T-cell (primary cell): Measurements from ENCODE around the gene SLC8A3. TPM values are rescaled to one million over a fixed set of nuclear protein-coding genes. Genes with fewer than 3 reads are reported as not detected.

Experiments used
- ATAC-seq, 4 experiments: fragments of 200-7000 bp in 3 of 4; fragments of 150-1000 bp in 1 of 4; cut with Tn5 transposase; replicated peaks in 1 of 4; 1 replicate in 3 of 4; 2 replicates in 1 of 4; pipeline ENCODE4 v1.10.0; 2021; ENCODE audit warnings: moderate library complexity in 3 of 4, mild to moderate bottlenecking in 2 of 4, moderate number of reproducible peaks in 1 of 4
- CTCF ChIA-PET, 2 donors: fragments of 300-600 bp; sonication (Branson Sonifier 250); formaldehyde crosslinking; loops; one replicate each; lab custom pipeline; 2022; ENCODE audit warnings: antibody characterized with exemption in 2 of 2; lab: Charles Lee
- POLR2A ChIA-PET, 2 donors: fragments of 300-600 bp; sonication (Branson Sonifier 250); formaldehyde crosslinking; loops; one replicate each; lab custom pipeline; 2022; ENCODE audit warnings: antibody characterized with exemption in 2 of 2; lab: Charles Lee
- DNase-seq, 35 experiments: peaks; one replicate each; pipeline versions ENCODE4 v3.0.0 to v3.0.0-alpha.2; 2013 to 2023
- H3K27ac ChIP-seq: one replicate; pipeline ENCODE4 v1.5.1; 2013; ENCODE audit warnings: low read length
- H3K27me3 ChIP-seq, 2 experiments: replicated peaks in 1 of 2; 1 replicate in 1 of 2; 2 replicates in 1 of 2; pipeline versions ENCODE4 v1.6.1 to v1.7.0; 2013; ENCODE audit warnings: low read length in 1 of 2, mixed read lengths in 1 of 2; ENCODE audit not compliant: control insufficient read depth in 2 of 2, insufficient read depth in 2 of 2; ENCODE audit errors: extremely low read depth in 1 of 2
- H3K36me3 ChIP-seq, 2 donors: 1 replicate in 1 of 2; 2 replicates in 1 of 2; pipeline versions ENCODE4 v1.6.1 to v1.7.0; 2013; ENCODE audit warnings: low read length in 1 of 2; ENCODE audit not compliant: control insufficient read depth in 2 of 2, insufficient read depth in 1 of 2; ENCODE audit errors: extremely low read depth in 1 of 2
- H3K4me1 ChIP-seq, 2 experiments: 1 replicate in 1 of 2; 2 replicates in 1 of 2; pipeline versions ENCODE4 v1.6.1 to v1.7.0; 2013; ENCODE audit warnings: low read length in 2 of 2, mixed read lengths in 1 of 2; ENCODE audit not compliant: insufficient read depth in 2 of 2, control insufficient read depth in 1 of 2; ENCODE audit errors: extremely low read depth in 1 of 2
- H3K4me3 ChIP-seq, 2 donors: 1 replicate in 1 of 2; 2 replicates in 1 of 2; pipeline versions ENCODE4 v1.5.1 to v1.7.0; 2013; ENCODE audit warnings: mild to moderate bottlenecking in 2 of 2, low read length in 1 of 2, moderate library complexity in 1 of 2; ENCODE audit not compliant: control insufficient read depth in 1 of 2; ENCODE audit errors: extremely low read depth in 1 of 2
- H3K9me3 ChIP-seq: 2 replicates; pipeline ENCODE4 v1.7.0; 2013
- H3K27ac Mint-ChIP-seq, 2 donors: one replicate each; pipeline ENCODE4 v1.8.0; 2020 to 2021; ENCODE audit warnings: mild to moderate bottlenecking in 2 of 2, mixed read lengths in 2 of 2
- H3K27me3 Mint-ChIP-seq, 2 donors: one replicate each; pipeline ENCODE4 v1.8.0; 2021 to 2022; ENCODE audit warnings: mixed read lengths in 2 of 2
- H3K36me3 Mint-ChIP-seq: one replicate; pipeline ENCODE4 v1.8.0; 2021; ENCODE audit warnings: mixed read lengths
- H3K4me1 Mint-ChIP-seq, 3 donors: one replicate each; pipeline ENCODE4 v1.8.0; 2020 to 2022; ENCODE audit warnings: mixed read lengths in 3 of 3, mild to moderate bottlenecking in 1 of 3
- H3K4me3 Mint-ChIP-seq, 3 donors: one replicate each; pipeline ENCODE4 v1.8.0; 2020 to 2022; ENCODE audit warnings: mild to moderate bottlenecking in 3 of 3, mixed read lengths in 3 of 3, moderate library complexity in 3 of 3
- H3K9me3 Mint-ChIP-seq, 3 donors: one replicate each; pipeline ENCODE4 v1.8.0; 2020 to 2022; ENCODE audit warnings: mixed read lengths in 3 of 3
- WGBS: methylation state at CpG from one replicate; pipeline ENCODE4 v1.1.5; 2013; ENCODE audit warnings: missing lambda C conversion rate; ENCODE audit not compliant: insufficient coverage; 5-methylcytosine and 5-hydroxymethylcytosine counted together
- total RNA-seq, 35 experiments: library from RNA in 6 of 35; stranded (reverse) in 6 of 35; fragments of 120-200 nt in 1 of 35; gene quantifications; one replicate each; pipeline versions ENCODE4 v1.2.1 to v1.2.4 and lab custom pipeline; 2013 to 2026

SLC8A3 gene
- total RNA-seq, 5 donors from 2014 or later (not counting 1 experiment from before 2014, with no cell fraction given) = 0.06 to 0.21 (median 0.10) TPM; not detected in 2

DNA sequence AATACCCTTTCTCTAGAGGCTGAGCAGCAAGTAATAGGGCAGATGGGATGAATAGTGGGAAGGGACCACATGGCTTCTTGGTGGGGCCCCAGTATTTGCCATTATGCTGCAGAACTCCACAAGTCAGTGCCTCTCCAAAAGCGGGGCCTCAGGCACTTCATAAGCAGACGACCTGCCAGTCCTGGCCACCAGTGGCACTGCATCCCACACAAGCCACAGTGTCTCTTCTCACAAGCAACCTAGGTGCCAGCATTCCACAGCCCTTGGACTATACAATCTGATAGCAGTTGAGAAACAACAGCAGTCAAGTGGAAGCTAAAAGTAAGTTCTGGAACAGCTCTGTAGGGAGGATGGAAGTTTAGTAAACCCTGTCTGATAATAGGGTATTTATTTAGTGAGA, 4.2 kb upstream of the SLC8A3 start:
- 60% methylated on average over 2 of the region's 2 CpGs for WGBS
- POLR2A ChIA-PET = no interaction called here
- H3K27ac ChIP-seq = no peak overlapping the region
- ATAC-seq (no peak), DNase-seq (no peak)
- no peak overlapping the region for H3K4me3 ChIP-seq
- peaks cover 2 to 26% of the 10 kb centered on the region in 2 experiments for H3K27me3 ChIP-seq
- CTCF ChIA-PET = no interaction called here
- Mint-ChIP-seq H3K4me3 (no peak overlapping the region), H3K4me1 (peaks cover 10 to 13% (median 13%) of the 10 kb centered on the region in 3 donors), H3K9me3 (peaks cover 0 to 20% (median 12%) of the 10 kb centered on the region in 3 donors), H3K36me3 (no peaks in the 10 kb centered on the region), H3K27me3 (peaks cover 64 to 69% of the 10 kb centered on the region in 2 donors), H3K27ac (no peak overlapping the region)
- no peaks in the 10 kb centered on the region for H3K9me3 ChIP-seq
- peaks cover 0 to 16% of the 10 kb centered on the region in 2 experiments for H3K4me1 ChIP-seq
- H3K36me3 ChIP-seq = no peaks in the 10 kb centered on the region

GRCh38 chr14:70190156-70190555, 1.4 kb upstream of the SLC8A3 start:
- H3K9me3 ChIP-seq = no peaks in the 10 kb centered on the region
- no peak overlapping the region for H3K27ac ChIP-seq
- no peak for DNase-seq
- CTCF ChIA-PET = no interaction called here
- Mint-ChIP-seq H3K9me3 (peaks cover 0 to 12% (median 6%) of the 10 kb centered on the region in 3 donors), H3K27me3 (peaks cover 70 to 80% of the 10 kb centered on the region in 2 donors), H3K4me1 (peaks cover 26 to 27% (median 27%) of the 10 kb centered on the region in 3 donors), H3K27ac (no peak overlapping the region), H3K4me3 (peak overlapping the region in 1 of 3 donors; percentile 54), H3K36me3 (no peaks in the 10 kb centered on the region)
- no peak for ATAC-seq
- H3K36me3 ChIP-seq = no peaks in the 10 kb centered on the region
- no peak overlapping the region for H3K4me3 ChIP-seq
- POLR2A ChIA-PET = no interaction called here
- WGBS = 91% methylated on average over 6 of the region's 6 CpGs
- H3K4me1 ChIP-seq = peaks cover 0 to 29% of the 10 kb centered on the region in 2 experiments
- peaks cover 2 to 45% of the 10 kb centered on the region in 2 experiments for H3K27me3 ChIP-seq

DNA sequence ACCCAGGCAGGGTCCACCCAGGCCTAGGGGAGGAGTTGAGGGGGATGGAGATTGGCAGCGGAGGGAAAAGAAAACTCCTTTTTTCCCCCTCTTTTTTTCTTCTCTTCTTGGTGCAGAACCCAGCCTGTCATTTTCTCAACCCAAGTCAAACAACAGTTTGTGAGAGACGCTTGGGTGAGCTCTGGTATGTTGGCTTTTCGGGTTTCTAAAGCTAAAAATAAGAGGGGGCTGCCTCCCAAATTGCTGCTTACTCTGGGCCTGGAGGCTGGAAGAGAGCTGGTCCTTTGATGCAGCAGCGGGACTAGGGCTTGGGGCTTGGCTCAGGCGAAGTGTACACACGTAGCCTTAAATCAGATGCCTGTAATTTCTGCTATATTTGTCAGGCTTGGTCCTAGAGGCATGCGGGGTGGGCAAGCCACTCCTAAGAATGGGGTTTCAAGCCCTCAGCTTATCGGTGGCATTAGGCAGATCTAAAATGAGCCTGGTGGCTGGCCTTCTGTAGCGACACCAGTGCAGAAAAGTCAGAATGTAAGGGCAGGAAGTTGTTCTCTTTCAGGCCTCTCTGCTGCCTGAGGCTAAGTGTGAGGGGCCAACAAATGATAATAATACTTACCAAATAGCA, 816 bp upstream of the SLC8A3 start:
- H3K36me3 Mint-ChIP-seq = no peaks in the 10 kb centered on the region
- Histone ChIP-seq H3K4me3 (peak overlapping the region in 1 of 2 donors; percentile 59), H3K9me3 (no peaks in the 10 kb centered on the region), H3K36me3 (no peaks in the 10 kb centered on the region), H3K27me3 (peaks cover 2 to 46% of the 10 kb centered on the region in 2 experiments), H3K4me1 (peaks cover 0 to 29% of the 10 kb centered on the region in 2 experiments), H3K27ac (no peak overlapping the region)
- peaks cover 0 to 6% (median 6%) of the 10 kb centered on the region in 3 donors for H3K9me3 Mint-ChIP-seq
- H3K27ac Mint-ChIP-seq = no peak overlapping the region
- no peak for ATAC-seq
- DNase-seq = no peak
- ChIA-PET POLR2A (no interaction called here), CTCF (no interaction called here)
- peaks cover 26 to 27% (median 27%) of the 10 kb centered on the region in 3 donors for H3K4me1 Mint-ChIP-seq
- WGBS = 26% methylated on average over 6 of the region's 9 CpGs
- peaks cover 67 to 76% of the 10 kb centered on the region in 2 donors for H3K27me3 Mint-ChIP-seq
- H3K4me3 Mint-ChIP-seq = peak overlapping the region; percentile 0 to 54 (median 49)

DNA sequence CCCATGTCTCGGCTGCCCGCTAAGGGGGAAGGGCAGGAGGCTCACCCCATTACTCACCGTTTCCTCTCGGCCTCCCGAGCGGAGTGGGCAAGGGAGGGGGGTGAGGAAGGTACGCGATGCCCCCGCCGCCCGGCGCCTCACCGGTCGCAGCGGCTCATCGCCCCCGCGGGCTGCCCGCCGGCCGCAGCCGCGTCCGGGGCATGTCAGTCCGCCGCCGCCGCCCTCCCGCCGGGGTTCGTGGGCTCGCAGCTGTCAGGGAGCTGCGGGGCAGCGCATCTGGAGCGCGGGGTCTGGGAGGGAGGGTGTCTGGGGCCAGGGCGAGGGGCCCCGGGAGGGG, 461 bp downstream of the SLC8A3 start:
- no peaks in the 10 kb centered on the region for H3K36me3 ChIP-seq
- Mint-ChIP-seq H3K4me1 (peaks cover 26 to 27% (median 27%) of the 10 kb centered on the region in 3 donors), H3K27me3 (peaks cover 56 to 65% of the 10 kb centered on the region in 2 donors), H3K36me3 (no peaks in the 10 kb centered on the region), H3K4me3 (peak overlapping the region; percentile 69 to 82 (median 70)), H3K9me3 (no peaks in the 10 kb centered on the region), H3K27ac (no peak overlapping the region)
- H3K27ac ChIP-seq = no peak overlapping the region
- H3K27me3 ChIP-seq = peaks cover 2 to 46% of the 10 kb centered on the region in 2 experiments
- DNase-seq (no peak), ATAC-seq (peak in 1 of 4 experiments; percentile 21)
- ChIA-PET CTCF (no interaction called here), POLR2A (no interaction called here)
- H3K4me1 ChIP-seq = peaks cover 0 to 29% of the 10 kb centered on the region in 2 experiments
- H3K4me3 ChIP-seq = peak overlapping the region in 1 of 2 donors; percentile 59
- no peaks in the 10 kb centered on the region for H3K9me3 ChIP-seq
- WGBS = 1% methylated on average over 34 of the region's 38 CpGs

DNA sequence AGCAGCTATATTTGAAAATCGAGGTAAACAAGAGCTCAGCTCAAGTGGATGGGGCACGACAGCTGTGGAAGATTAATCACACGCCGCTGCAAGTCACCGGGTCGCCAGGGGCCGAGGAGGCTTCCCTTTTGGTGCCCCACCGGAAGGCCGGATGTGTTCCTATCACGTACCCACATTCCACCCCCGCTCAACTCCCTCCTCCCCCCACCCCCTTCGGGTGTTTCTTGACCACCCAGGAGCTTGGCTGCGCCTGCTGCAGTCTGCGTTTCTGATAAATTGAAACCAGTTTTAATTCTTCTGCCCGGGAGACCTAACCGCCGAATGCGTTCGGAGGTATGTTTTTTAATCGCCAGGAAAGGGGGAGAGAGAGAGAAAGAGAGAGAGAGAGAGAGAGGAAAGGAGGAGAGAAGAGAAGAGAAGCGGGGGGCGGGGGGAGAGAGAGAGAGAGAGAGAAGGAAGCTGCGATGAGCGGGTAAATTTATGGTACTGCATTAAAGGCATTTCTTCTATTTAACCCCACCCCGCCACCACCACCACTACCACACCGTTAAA, 1.8 kb downstream of the SLC8A3 start:
- Mint-ChIP-seq H3K4me3 (peak overlapping the region; percentile 69 to 82 (median 70)), H3K27me3 (peaks cover 50 to 59% of the 10 kb centered on the region in 2 donors), H3K27ac (no peak overlapping the region), H3K9me3 (no peaks in the 10 kb centered on the region), H3K4me1 (peaks cover 26 to 27% (median 27%) of the 10 kb centered on the region in 3 donors), H3K36me3 (no peaks in the 10 kb centered on the region)
- ATAC-seq = no peak
- H3K36me3 ChIP-seq = no peaks in the 10 kb centered on the region
- peak in 2 of 35 experiments; percentile 2 for DNase-seq
- POLR2A ChIA-PET = no interaction called here
- CTCF ChIA-PET = no interaction called here
- no peaks in the 10 kb centered on the region for H3K9me3 ChIP-seq
- H3K4me1 ChIP-seq = peaks cover 0 to 29% of the 10 kb centered on the region in 2 experiments
- no peak overlapping the region for H3K27ac ChIP-seq
- 7% methylated on average over 16 of the region's 26 CpGs for WGBS
- H3K27me3 ChIP-seq = peaks cover 2 to 43% of the 10 kb centered on the region in 2 experiments
- H3K4me3 ChIP-seq = peak overlapping the region; percentile 28 to 53

GRCh38 chr14:70183991-70184390, 4.8 kb downstream of the SLC8A3 start:
- peaks cover 27 to 34% of the 10 kb centered on the region in 2 donors for H3K27me3 Mint-ChIP-seq
- CTCF ChIA-PET = interaction anchor here in 1 of 2 donors (0.5 kb wide), 1 partner anchor 634 kb away, joined by 6 read pairs; no protein-coding TSS in a partner anchor
- WGBS = 27% methylated on average over 3 of the region's 6 CpGs

More at GRCh38 chr14:70183991-70184390, 4.8 kb downstream of the SLC8A3 start:
- peaks cover 0 to 22% of the 10 kb centered on the region in 2 experiments for H3K4me1 ChIP-seq
- H3K27me3 ChIP-seq = peaks cover 2 to 32% of the 10 kb centered on the region in 2 experiments
- ATAC-seq (no peak), DNase-seq (no peak)
- H3K4me3 ChIP-seq = no peak overlapping the region
- Mint-ChIP-seq H3K27ac (no peak overlapping the region), H3K4me3 (no peak overlapping the region), H3K4me1 (peaks cover 19% of the 10 kb centered on the region in 3 donors), H3K36me3 (no peaks in the 10 kb centered on the region), H3K9me3 (no peaks in the 10 kb centered on the region)
- POLR2A ChIA-PET = no interaction called here
- no peaks in the 10 kb centered on the region for H3K9me3 ChIP-seq
- H3K36me3 ChIP-seq = no peaks in the 10 kb centered on the region
- H3K27ac ChIP-seq = no peak overlapping the region
